Measurements from ENCODE around the gene B4GALNT4.
"Not testable (repeated sequence)": the region's sequence is repeated elsewhere in the genome, so short reads cannot be mapped to it uniquely, and the experiment has no call there.

Gene B4GALNT4

GRCh38 chr11:360326-361280 is 8.7 kb upstream of the B4GALNT4 start:
- no peak for DNase-seq

- no peak for DNase-seq
Measured at GRCh38 chr11:362642-363442, 6.5 kb upstream of the B4GALNT4 start.

DNA sequence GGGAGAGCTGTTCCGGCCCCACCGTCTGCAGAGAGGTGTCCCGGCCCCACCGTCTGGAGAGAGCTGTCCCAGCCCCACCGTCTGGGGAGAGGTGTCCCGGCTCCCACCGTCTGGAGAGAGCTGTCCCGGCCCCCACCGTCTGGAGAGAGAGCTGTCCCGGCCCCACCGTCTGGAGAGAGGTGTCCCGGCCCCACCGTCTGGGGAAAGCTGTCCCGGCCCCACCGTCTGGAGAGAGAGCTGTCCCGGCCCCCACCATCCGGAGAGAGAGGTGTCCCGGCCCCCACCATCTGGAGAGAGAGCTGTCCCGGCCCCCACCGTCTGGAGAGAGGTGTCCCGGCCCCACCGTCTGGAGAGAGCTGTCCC is 5.9 kb upstream of the B4GALNT4 start:
- not testable (repeated sequence) for DNase-seq

GRCh38 chr11:363948-364761 is 5.1 kb upstream of the B4GALNT4 start:
- no peak for DNase-seq

- no peak for DNase-seq
Measured at GRCh38 chr11:364991-365725, 4.1 kb upstream of the B4GALNT4 start.

DNA sequence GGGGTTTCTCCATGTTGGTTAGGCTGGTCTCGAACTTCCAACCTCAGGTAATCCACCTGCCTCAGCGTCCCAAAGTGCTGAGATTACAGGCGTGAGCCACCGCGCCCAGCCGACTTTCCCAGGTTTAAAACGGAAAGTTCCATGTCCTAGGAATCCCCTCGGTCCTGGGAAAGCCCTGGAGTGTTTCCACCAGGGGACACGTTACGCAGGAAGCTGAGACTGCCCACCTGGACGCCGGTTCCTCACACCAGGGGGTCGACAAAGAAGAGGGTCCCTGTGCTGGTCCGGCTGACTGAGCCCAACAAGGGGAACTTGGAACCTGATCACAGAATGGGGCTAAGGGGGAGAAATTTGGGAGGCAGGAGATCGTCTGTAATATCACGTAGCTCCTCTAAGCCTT is 3.5 kb upstream of the B4GALNT4 start:
- no peak for DNase-seq

DNA sequence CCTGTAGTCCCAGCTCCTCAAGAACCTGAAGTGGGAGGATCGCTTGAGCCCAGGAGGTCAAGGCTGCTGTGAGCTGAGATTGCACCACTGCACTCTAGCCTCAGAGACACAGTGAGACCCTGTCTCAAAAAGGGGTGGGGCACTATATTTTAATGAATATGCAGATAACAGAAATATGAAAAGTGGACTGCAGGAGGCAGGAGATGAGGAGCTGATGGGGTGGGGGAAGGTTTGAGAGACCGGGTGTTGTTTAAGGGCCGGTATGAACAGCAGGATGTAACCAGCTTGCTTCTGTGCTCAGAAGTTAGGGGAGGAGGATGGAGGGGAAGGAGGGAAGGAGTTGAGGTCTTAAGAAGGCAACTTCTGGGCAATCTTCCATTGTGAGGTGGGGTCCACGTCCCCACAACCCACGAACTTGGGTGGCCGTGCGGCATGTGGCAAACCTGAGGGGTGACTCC is 1.3 kb upstream of the B4GALNT4 start:
- no peak for DNase-seq

- no peak for DNase-seq
Measured at GRCh38 chr11:368414-369335, 624 bp upstream of the B4GALNT4 start.

DNA sequence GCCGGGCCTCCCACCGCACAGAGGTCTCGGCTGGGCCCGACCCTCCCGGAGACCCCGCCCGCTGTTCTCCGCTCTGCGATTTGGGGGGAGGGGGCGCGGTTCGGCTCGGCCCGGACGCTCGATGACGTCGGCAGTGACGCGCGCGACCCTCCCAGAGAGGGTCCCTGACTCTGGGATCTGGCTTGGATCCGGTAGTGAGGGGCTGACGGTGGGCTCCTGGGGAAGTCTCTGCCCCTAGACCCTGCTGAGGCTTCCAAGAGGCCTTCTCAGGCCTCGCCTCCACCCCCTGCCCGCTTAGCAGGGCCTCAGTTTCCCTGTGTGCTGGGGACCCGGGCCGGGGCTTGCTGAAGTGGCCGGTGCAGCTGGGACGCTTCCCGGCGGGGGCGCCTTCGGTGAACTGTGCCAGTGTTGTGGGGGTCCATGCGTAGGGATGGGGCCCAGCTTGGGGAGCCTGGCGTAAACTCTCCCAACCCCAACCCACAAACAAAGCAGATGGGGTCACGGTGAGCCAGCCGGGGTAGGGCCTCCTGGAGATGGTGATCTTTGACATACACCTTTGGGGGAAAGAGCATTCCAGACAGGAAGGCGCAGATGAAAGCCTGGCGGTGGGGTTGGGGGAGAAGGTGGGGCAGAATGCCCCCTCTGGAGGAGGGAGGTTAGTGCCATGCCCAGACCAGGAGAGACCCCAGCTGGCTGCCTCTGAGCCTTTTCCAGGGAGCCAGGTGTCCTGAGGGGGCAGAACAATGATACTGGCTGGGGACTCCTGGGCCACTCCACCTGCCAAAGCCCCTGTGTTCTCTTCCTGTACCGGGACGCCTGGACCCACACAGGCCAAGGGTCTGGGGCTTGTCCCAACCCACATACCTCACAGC is 1.0 kb downstream of the B4GALNT4 start:
- no peak for DNase-seq

GRCh38 chr11:371051-371450 is 1.8 kb downstream of the B4GALNT4 start:
- no peak for DNase-seq

DNA sequence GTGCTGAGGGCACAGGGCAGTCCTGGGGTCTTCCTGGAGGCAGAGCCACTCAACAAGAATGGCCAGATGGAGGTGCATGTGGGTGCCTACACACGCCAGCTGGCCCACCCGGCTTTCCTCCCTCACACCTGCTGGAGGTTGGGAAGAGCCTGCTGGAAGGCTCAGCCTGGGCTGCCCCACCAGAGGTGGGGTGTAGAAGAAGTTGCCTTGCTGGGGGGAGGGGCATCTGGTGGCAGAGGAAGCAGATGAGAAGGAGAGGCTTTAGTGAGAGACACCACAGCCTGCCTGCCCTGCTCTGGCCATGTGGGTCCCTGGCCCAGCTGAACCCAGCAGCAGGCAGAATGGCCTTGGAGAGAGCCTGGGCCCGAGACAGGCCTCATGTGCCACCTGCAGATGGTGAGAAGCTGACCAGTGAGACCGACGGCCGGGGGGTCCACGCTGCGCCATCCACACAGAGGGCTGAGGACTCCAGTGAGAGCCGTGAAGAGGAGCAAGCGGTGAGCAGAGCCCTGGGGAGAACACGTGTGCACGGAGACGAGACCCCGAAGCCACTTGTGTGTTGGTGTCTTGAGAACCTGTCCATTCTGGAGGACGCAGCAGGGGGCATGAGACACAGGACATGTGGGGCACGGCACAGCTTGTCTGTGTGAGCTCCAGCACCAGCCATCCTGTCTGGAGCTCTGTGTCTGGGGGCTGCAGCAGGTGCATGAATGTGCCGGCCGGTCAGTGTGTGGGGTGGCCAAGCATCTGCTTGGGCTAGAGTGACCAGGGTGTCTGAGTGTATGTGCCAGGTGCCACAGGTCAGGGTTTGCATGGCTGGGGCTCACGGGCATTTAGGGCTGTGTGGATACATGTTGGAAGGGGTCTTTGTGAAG is 2.7 kb downstream of the B4GALNT4 start:
- no peak for DNase-seq

DNA sequence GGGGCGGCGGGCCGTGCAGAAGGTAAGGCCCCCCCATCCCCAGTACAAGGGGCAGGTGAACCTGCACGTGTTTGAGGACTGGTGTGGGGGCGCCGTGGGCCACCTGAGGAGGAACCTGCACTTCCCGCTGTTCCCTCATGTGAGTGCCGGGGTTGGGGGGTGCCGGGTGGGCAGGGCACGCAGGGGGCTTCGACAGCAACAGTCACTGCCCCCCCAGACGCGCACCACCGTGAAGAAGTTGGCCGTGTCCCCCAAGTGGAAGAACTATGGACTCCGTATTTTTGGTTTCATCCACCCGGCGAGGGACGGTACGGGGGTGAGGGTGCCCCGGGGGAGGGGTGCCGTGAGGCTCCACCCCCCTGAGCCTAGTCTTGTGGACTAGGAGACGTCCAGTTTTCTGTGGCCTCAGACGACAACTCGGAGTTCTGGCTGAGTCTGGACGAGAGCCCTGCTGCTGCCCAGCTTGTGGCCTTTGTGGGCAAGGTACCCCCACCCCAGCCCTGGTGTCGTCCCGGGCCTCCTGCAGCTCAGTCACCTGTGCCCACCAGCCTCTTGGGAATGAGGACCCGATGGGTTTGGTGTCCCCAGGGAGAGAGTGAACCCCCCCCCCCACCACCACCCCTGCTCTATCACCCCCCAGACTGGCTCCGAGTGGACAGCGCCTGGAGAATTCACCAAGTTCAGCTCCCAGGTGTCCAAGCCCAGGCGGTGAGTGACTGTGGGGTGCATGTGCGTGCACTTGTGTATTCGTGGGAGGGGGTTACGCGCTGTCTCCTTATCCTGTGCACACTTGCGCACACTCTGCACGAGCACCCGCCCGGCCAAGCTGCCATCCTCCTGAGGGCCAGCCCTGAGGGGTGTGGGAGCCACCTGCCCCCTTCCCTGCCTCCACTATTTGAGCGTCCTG is 3.8 kb downstream of the B4GALNT4 start:
- DNase-seq: no peak

- DNase-seq: no peak
Measured at GRCh38 chr11:373716-374551, 4.6 kb downstream of the B4GALNT4 start.

DNA sequence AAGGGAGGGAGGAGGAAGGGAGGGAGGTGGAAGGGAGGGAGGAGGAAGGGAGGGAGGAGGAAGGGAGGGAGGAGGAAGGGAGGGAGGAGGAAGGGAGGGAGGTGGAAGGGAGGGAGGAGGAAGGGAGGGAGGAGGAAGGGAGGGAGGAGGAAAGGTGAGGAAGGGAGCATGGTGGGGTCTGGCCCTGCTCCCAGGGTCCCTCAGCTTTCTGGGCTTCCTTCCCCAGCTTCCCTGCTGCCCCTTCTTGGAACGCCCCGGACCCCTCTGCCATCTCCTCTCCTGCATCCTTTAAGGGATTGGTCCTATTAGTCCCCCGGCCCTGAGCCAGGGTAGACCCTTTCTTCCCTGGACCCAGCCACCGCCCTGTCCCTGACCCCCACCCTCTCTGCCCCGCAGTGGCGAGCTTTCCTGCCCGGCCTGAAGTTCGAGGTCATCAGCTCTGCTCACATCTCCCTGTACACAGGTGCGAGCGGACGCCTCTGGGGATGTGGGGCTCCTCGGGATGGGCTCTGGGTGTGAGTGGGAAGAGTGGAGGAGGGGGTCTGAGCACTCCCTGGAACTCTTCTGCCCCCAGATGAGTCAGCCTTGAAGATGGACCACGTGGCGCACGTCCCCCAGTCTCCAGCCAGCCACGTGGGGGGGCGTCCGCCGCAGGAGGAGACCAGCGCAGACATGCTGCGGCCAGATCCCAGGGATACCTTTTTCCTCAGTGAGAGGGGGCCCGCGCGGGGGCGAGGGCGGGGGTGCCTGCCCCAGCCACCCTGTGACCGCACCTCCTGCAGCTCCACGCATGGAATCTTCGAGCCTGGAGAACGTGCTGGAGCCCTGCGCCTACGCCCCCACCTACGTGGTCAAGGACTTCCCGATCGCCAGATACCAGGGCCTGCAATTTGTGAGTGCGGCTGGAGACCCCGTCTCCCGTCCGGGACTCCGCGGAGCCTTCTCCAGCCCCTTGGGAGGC is 6.0 kb downstream of the B4GALNT4 start:
- DNase-seq: no peak

DNA sequence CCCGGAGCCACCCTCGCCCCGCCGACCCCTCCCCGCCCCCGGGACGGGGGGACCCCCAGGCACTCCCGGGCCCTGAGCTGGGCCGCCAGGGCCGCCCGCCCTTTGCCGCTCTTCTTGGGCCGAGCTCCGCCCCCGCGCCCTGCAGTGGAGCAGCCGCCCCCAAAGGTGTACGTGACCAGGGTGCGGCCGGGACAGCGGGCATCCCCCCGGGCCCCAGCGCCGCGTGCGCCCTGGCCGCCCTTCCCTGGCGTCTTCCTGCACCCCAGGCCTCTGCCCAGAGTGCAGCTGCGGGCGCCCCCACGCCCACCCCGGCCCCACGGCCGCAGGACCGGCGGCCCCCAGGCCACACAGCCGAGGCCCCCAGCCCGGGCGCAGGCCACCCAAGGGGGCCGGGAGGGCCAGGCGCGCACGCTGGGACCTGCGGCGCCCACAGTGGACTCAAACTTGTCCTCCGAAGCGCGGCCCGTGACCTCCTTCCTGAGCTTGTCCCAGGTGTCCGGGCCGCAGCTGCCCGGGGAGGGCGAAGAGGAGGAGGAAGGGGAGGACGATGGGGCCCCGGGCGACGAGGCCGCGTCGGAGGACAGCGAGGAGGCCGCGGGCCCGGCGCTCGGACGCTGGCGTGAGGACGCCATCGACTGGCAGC is 7.4 kb downstream of the B4GALNT4 start:
- no peak for DNase-seq

All from NCI-H2227 treated with DMSO at 0.1 percent for 48 hours (cell line).